ENCODE data around the gene ACOX2. TPM values are rescaled to one million over a fixed set of nuclear protein-coding genes. Genes with fewer than 3 reads are reported as not detected.

Gene ACOX2
- total RNA-seq, 1 experiment from 2014 or later, result 12.8 TPM

DNA sequence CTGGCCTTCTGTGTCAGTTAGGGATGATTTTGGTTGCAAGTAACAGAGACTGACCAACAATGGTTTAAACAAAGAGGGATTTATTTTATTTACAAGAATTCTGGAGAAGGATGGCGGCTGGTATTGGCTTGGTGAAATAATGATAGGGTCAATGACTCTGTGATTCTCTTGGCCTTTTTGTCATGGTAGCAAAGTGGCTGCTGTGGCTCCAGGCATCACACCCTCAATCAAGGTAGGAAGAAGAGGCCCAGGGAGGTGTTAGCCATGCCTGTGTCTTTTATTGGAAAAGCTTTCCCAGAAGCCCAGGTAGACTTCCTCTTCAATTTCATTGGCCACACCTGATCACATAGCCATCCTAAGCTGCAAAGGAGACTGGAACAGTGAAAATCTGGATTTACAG, 27.1 kb upstream of the ACOX2 start:
- H3K27ac ChIP-seq (ENCODE audit: low read depth, low read length), result no peak overlapping the region

More for the DNA sequence above, 27.1 kb upstream of the ACOX2 start:
- ChIA-PET POLR2A (no interaction called here), RAD21 (ENCODE audit: low non-redundant PET in 1 of 2, low total read pairs in 2 of 2, uncharacterized antibody in 2 of 2, unreplicated experiment in 2 of 2) (interaction anchor here in 1 of 2 experiments (0.6 kb wide), 1 partner anchor 205 kb away, joined by 4 read pairs; no protein-coding TSS in a partner anchor), CTCF (no interaction called here)
- H2AFZ ChIP-seq (ENCODE audit: low read depth, low read length, poor library complexity, severe bottlenecking), result no peak overlapping the region
- ATAC-seq (no peak), DNase-seq (ENCODE audit: low read depth, low spot score) (no peak)
- TF ChIP-seq EZH2phosphoT487 (IDR thresholded peaks at IDR 0.05; ENCODE audit: borderline replicate concordance), result no peak
- TF ChIP-seq TCF7L2 (IDR thresholded peaks at IDR 0.05; ENCODE audit: borderline replicate concordance, extremely low read depth, insufficient read depth, insufficient read length), result no peak
- no peak for TF ChIP-seq POLR2A (IDR thresholded peaks at IDR 0.05; ENCODE audit: borderline replicate concordance, extremely low read depth, insufficient read depth, insufficient read length)
- TF ChIP-seq, protein P1, sequence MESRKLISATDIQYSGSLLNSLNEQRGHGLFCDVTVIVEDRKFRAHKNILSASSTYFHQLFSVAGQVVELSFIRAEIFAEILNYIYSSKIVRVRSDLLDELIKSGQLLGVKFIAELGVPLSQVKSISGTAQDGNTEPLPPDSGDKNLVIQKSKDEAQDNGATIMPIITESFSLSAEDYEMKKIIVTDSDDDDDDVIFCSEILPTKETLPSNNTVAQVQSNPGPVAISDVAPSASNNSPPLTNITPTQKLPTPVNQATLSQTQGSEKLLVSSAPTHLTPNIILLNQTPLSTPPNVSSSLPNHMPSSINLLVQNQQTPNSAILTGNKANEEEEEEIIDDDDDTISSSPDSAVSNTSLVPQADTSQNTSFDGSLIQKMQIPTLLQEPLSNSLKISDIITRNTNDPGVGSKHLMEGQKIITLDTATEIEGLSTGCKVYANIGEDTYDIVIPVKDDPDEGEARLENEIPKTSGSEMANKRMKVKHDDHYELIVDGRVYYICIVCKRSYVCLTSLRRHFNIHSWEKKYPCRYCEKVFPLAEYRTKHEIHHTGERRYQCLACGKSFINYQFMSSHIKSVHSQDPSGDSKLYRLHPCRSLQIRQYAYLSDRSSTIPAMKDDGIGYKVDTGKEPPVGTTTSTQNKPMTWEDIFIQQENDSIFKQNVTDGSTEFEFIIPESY (IDR thresholded peaks at IDR 0.05; ENCODE audit: extremely low read depth, insufficient replicate concordance, low read length), result no peak
- TF ChIP-seq POLR2AphosphoS5 (IDR thresholded peaks at IDR 0.05; ENCODE audit: low read depth, low read length), result no peak
- TF ChIP-seq SIN3A (IDR thresholded peaks at IDR 0.05; ENCODE audit: low read depth), result no peak
- TF ChIP-seq CBX3 (IDR thresholded peaks at IDR 0.05; ENCODE audit: low read depth), result no peak
- no peak for TF ChIP-seq EGR1 (IDR thresholded peaks at IDR 0.05; ENCODE audit: low read depth)
- no peak for TF ChIP-seq ZFX (IDR thresholded peaks at IDR 0.05)
- TF ChIP-seq REST (IDR thresholded peaks at IDR 0.05; ENCODE audit: low read depth), result no peak
- H3K9me3 ChIP-seq (ENCODE audit: control insufficient read depth in 1 of 2, insufficient read depth in 1 of 2, low read depth in 1 of 2, low read length in 2 of 2), result no peaks in the 10 kb centered on the region
- H3K9ac ChIP-seq (ENCODE audit: low read length), result no peak overlapping the region
- no peaks in the 10 kb centered on the region for H3K79me2 ChIP-seq (ENCODE audit: insufficient read depth, low read length)
- no peaks in the 10 kb centered on the region for H3K36me3 ChIP-seq (ENCODE audit: control insufficient read depth in 1 of 2, insufficient read depth in 2 of 2, low read length in 2 of 2)
- H3K27me3 ChIP-seq (ENCODE audit: insufficient read depth, low read length), result no peaks in the 10 kb centered on the region
- H4K20me1 ChIP-seq (ENCODE audit: insufficient read depth), result no peaks in the 10 kb centered on the region
- no TSS peak for BruUV-seq (replicated peaks)
- intact Hi-C loops (cut with micrococcal nuclease), result no loop called here
- no peaks in the 10 kb centered on the region for H3K9me2 ChIP-seq (ENCODE audit: insufficient read depth)
- peaks cover 0 to 28% of the 10 kb centered on the region in 2 experiments; a peak in 3 of 4 replicates for H3K4me1 ChIP-seq (ENCODE audit: control insufficient read depth in 1 of 2, insufficient read depth in 2 of 2, low read length in 2 of 2)
- no peak overlapping the region for H3K4me3 ChIP-seq (replicated peaks in 1 of 2; ENCODE audit: low read depth in 1 of 2, low read length in 2 of 2)
- H3K4me2 ChIP-seq (ENCODE audit: low read length), result peak overlapping the region; percentile 28; the same call in 1 of the 2 replicates
